GM13977 (cell line): ENCODE data around the gene INTS6L.

Experiments used
- DNase-seq: peaks from one replicate; pipeline ENCODE4 v3.0.0; 2012; ENCODE audit warnings: low spot score
- in situ Hi-C: fragments of 300-500 bp; cut with MboI; formaldehyde crosslinking; loops from one replicate; pipeline ENCODE4 v1.12.0; 2022; ENCODE audit warnings: low sequenced_read_pairs, low pct_unique_long_range_greater_than_20kb, mixed read lengths, inconsistent platforms; ENCODE audit not compliant: unreplicated experiment
- TF ChIP-seq, protein P1 (sequence below): IDR thresholded peaks from 2 replicates; pipeline ENCODE4 v1.5.1; 2012; ENCODE audit warnings: mild to moderate bottlenecking, control low read depth; ENCODE audit not compliant: insufficient read depth; ENCODE audit errors: extremely low read depth, missing control alignments

Gene INTS6L

DNA sequence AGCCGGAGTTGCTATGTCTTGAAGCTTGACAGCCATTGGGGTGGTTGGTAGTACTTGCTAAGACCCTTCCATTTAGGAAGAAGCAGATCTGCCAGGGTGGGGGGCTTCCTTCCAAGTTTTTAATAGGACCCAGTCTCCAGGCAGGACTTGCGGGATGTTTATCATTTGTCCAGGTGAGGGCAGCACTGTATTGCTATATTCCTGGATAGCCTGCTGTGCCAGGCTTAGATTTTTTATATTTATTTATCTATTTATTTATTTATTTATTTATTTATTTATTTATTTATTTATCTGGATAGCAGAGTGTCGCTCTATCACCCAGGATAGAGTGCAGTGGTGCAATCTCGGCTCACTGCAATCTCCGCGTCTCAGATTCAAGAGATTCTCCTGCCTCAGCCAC lies 105.5 kb downstream of the INTS6L start:
- in situ Hi-C loops = no loop called here
- no peak for DNase-seq
- TF ChIP-seq, protein P1, sequence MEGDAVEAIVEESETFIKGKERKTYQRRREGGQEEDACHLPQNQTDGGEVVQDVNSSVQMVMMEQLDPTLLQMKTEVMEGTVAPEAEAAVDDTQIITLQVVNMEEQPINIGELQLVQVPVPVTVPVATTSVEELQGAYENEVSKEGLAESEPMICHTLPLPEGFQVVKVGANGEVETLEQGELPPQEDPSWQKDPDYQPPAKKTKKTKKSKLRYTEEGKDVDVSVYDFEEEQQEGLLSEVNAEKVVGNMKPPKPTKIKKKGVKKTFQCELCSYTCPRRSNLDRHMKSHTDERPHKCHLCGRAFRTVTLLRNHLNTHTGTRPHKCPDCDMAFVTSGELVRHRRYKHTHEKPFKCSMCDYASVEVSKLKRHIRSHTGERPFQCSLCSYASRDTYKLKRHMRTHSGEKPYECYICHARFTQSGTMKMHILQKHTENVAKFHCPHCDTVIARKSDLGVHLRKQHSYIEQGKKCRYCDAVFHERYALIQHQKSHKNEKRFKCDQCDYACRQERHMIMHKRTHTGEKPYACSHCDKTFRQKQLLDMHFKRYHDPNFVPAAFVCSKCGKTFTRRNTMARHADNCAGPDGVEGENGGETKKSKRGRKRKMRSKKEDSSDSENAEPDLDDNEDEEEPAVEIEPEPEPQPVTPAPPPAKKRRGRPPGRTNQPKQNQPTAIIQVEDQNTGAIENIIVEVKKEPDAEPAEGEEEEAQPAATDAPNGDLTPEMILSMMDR = peak; percentile 44

DNA sequence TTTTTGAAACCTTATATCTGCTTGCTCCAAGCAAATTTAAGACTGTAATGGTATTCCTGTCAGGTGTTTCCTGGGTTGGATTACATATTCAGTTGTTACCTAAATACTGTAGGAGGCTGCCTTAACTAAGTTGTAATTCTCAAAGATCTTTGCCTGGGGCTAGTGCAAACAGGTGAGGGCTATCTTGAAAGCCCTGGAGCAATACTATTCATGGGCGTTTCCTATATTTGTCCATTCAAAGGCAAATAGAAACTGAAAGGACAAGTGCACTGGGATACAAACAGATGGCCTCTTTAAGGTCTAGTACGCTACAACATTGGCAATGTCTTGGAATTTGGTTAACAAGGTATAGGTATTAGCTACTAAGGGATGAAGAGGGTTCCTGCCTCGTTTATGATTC lies 108.9 kb downstream of the INTS6L start:
- DNase-seq = no peak
- TF ChIP-seq, protein P1 = no peak
- in situ Hi-C loops = no loop called here
